Astrocyte (in vitro differentiated cells and primary cell): ENCODE results near the gene SMCO2. TPM values are rescaled to one million over a fixed set of nuclear protein-coding genes. Genes with fewer than 3 reads are reported as not detected.
A peak's percentile ranks its signal among the peaks of the same experiment; 100 is the strongest.

Experiments used
- DNase-seq: peaks from one replicate; pipeline ENCODE4 v3.0.0-alpha.2; 2010; ENCODE audit warnings: low read depth
- FAIRE-seq: peaks from 2 replicates; lab custom pipeline; 2011; peaks lifted over from hg19 to GRCh38; lab: Jason Lieb, UNC
- H2AFZ ChIP-seq: 2 replicates; pipeline ENCODE4 v1.6.0; 2012; ENCODE audit warnings: low read depth, low read length, inconsistent platforms
- H3K27ac ChIP-seq: 2 replicates; pipeline ENCODE4 v1.5.1; 2011; ENCODE audit warnings: low read depth, low read length, inconsistent platforms
- H3K27me3 ChIP-seq: 2 replicates; pipeline ENCODE4 v1.6.0; 2011; ENCODE audit warnings: low read length, inconsistent platforms; ENCODE audit not compliant: insufficient read depth
- H3K36me3 ChIP-seq: 2 replicates; pipeline ENCODE4 v1.5.1; 2011; ENCODE audit warnings: low read length, inconsistent platforms; ENCODE audit not compliant: insufficient read depth
- H3K4me1 ChIP-seq: 2 replicates; pipeline ENCODE4 v1.5.1; 2011; ENCODE audit warnings: low read length, inconsistent platforms; ENCODE audit not compliant: insufficient read depth
- H3K4me2 ChIP-seq: 2 replicates; pipeline ENCODE4 v1.6.0; 2012; ENCODE audit warnings: low read length, inconsistent platforms
- H3K4me3 ChIP-seq: 2 replicates; pipeline ENCODE4 v1.5.1; 2011; ENCODE audit warnings: low read depth, mild to moderate bottlenecking, low read length, inconsistent platforms; ENCODE audit not compliant: insufficient read depth
- H3K79me2 ChIP-seq: 2 replicates; pipeline ENCODE4 v1.6.0; 2012; ENCODE audit warnings: mild to moderate bottlenecking, low read length, inconsistent platforms; ENCODE audit not compliant: insufficient read depth
- H3K9ac ChIP-seq: 2 replicates; pipeline ENCODE4 v1.6.0; 2012; ENCODE audit warnings: mild to moderate bottlenecking, low read length, inconsistent platforms
- H3K9me3 ChIP-seq: 2 replicates; pipeline ENCODE4 v1.5.1; 2012; ENCODE audit warnings: low read depth, mild to moderate bottlenecking, low read length, inconsistent platforms; ENCODE audit not compliant: insufficient read depth
- H4K20me1 ChIP-seq: 2 replicates; pipeline ENCODE4 v1.6.0; 2012; ENCODE audit warnings: low read length, inconsistent platforms; ENCODE audit not compliant: insufficient read depth
- H3K27ac Mint-ChIP-seq: one replicate; pipeline ENCODE4 v1.8.0; 2021; ENCODE audit warnings: mild to moderate bottlenecking, mixed read lengths; ENCODE audit not compliant: unreplicated experiment
- H3K27me3 Mint-ChIP-seq: one replicate; pipeline ENCODE4 v1.8.0; 2021; ENCODE audit warnings: low read depth, mixed read lengths; ENCODE audit not compliant: unreplicated experiment
- H3K36me3 Mint-ChIP-seq: one replicate; pipeline ENCODE4 v1.8.0; 2021; ENCODE audit warnings: low read depth, mixed read lengths; ENCODE audit not compliant: unreplicated experiment
- H3K4me1 Mint-ChIP-seq: one replicate; pipeline ENCODE4 v1.8.0; 2021; ENCODE audit warnings: low read depth, mixed read lengths; ENCODE audit not compliant: unreplicated experiment
- H3K4me3 Mint-ChIP-seq: one replicate; pipeline ENCODE4 v1.8.0; 2021; ENCODE audit warnings: mild to moderate bottlenecking, moderate library complexity, mixed read lengths; ENCODE audit not compliant: unreplicated experiment
- H3K9me3 Mint-ChIP-seq: one replicate; pipeline ENCODE4 v1.8.0; 2021; ENCODE audit warnings: mild to moderate bottlenecking, mixed read lengths; ENCODE audit not compliant: unreplicated experiment
- CTCF ChIP-seq: IDR thresholded peaks from 2 replicates; pipeline ENCODE4 v1.5.1; 2011; ENCODE audit warnings: low read depth, mild to moderate bottlenecking, inconsistent platforms, low read length, moderate library complexity; ENCODE audit not compliant: insufficient read depth
- EZH2 ChIP-seq: IDR thresholded peaks from 2 replicates; pipeline ENCODE4 v1.6.1; 2012; ENCODE audit warnings: mild to moderate bottlenecking, low read length, inconsistent platforms; ENCODE audit not compliant: insufficient read depth
- total RNA-seq: library from RNA; stranded (reverse); gene quantifications from 2 replicates; pipeline ENCODE4 v1.2.1, GENCODE V29; 2021

Gene SMCO2
- total RNA-seq, 1 donor from 2014 or later: 0.32 TPM

GRCh38 chr12:27549236-27549800 lies 102.8 kb downstream of the SMCO2 start:
- no peaks in the 10 kb centered on the region for H3K9me3 ChIP-seq
- TF ChIP-seq CTCF (no peak), EZH2 (no peak)
- peaks cover 58% of the 10 kb centered on the region for H3K4me1 Mint-ChIP-seq
- H3K4me3 Mint-ChIP-seq: peak overlapping the region; percentile 10
- H3K27ac Mint-ChIP-seq: peak overlapping the region; percentile 56
- no peaks in the 10 kb centered on the region for H3K27me3 Mint-ChIP-seq
- H2AFZ ChIP-seq: no peak overlapping the region
- no peaks in the 10 kb centered on the region for H3K36me3 ChIP-seq
- peak overlapping the region; percentile 95 for H3K27ac ChIP-seq
- H3K4me2 ChIP-seq: peak overlapping the region; percentile 83
- peaks cover 2% of the 10 kb centered on the region for H3K9me3 Mint-ChIP-seq
- DNase-seq: peak; percentile 85
- peaks cover 48% of the 10 kb centered on the region for H3K4me1 ChIP-seq
- H3K9ac ChIP-seq: peak overlapping the region; percentile 78
- peak; percentile 86 for FAIRE-seq
- H4K20me1 ChIP-seq: peaks cover 2% of the 10 kb centered on the region
- H3K27me3 ChIP-seq: no peaks in the 10 kb centered on the region
- peaks cover 3% of the 10 kb centered on the region for H3K36me3 Mint-ChIP-seq
- peaks cover 95% of the 10 kb centered on the region for H3K79me2 ChIP-seq
- peak overlapping the region; percentile 20 for H3K4me3 ChIP-seq

- Mint-ChIP-seq H3K9me3 (no peaks in the 10 kb centered on the region), H3K36me3 (peaks cover 2% of the 10 kb centered on the region), H3K4me1 (peaks cover 62% of the 10 kb centered on the region), H3K27me3 (no peaks in the 10 kb centered on the region), H3K4me3 (peak overlapping the region; percentile 7), H3K27ac (peak overlapping the region; percentile 56)
- TF ChIP-seq CTCF (no peak), EZH2 (no peak)
- H2AFZ ChIP-seq: no peak overlapping the region
- no peaks in the 10 kb centered on the region for H3K27me3 ChIP-seq
- H3K4me1 ChIP-seq: peaks cover 55% of the 10 kb centered on the region
- no peaks in the 10 kb centered on the region for H3K9me3 ChIP-seq
- H3K4me2 ChIP-seq: peak overlapping the region; percentile 83
- H3K27ac ChIP-seq: peak overlapping the region; percentile 95
- H3K9ac ChIP-seq: peak overlapping the region; percentile 78
- no peak for FAIRE-seq
- peak; percentile 99 for DNase-seq
- H3K4me3 ChIP-seq: peak overlapping the region; percentile 20
- H4K20me1 ChIP-seq: peaks cover 2% of the 10 kb centered on the region
- no peaks in the 10 kb centered on the region for H3K36me3 ChIP-seq
- H3K79me2 ChIP-seq: peaks cover 97% of the 10 kb centered on the region
Measured at GRCh38 chr12:27549801-27550652, 103.5 kb downstream of the SMCO2 start.

GRCh38 chr12:27550653-27550975 lies 104.1 kb downstream of the SMCO2 start:
- Mint-ChIP-seq H3K9me3 (no peaks in the 10 kb centered on the region), H3K36me3 (peaks cover 2% of the 10 kb centered on the region), H3K4me3 (no peak overlapping the region), H3K27me3 (no peaks in the 10 kb centered on the region), H3K4me1 (peaks cover 66% of the 10 kb centered on the region), H3K27ac (peak overlapping the region; percentile 38)
- peak overlapping the region; percentile 78 for H3K9ac ChIP-seq
- FAIRE-seq (no peak), DNase-seq (no peak)
- H3K4me3 ChIP-seq: no peak overlapping the region
- H3K79me2 ChIP-seq: peaks cover 97% of the 10 kb centered on the region
- peak overlapping the region; percentile 95 for H3K27ac ChIP-seq
- TF ChIP-seq CTCF (no peak), EZH2 (no peak)
- H3K36me3 ChIP-seq: no peaks in the 10 kb centered on the region
- H2AFZ ChIP-seq: no peak overlapping the region
- no peaks in the 10 kb centered on the region for H3K9me3 ChIP-seq
- peaks cover 55% of the 10 kb centered on the region for H3K4me1 ChIP-seq
- peak overlapping the region; percentile 83 for H3K4me2 ChIP-seq
- no peaks in the 10 kb centered on the region for H3K27me3 ChIP-seq
- peaks cover 2% of the 10 kb centered on the region for H4K20me1 ChIP-seq
